ENCODE measurements around the gene ATF7. TPM values are rescaled to one million over a fixed set of nuclear protein-coding genes. Genes with fewer than 3 reads are reported as not detected.

ATF7 gene
- total and polyA plus RNA-seq, 9 of the 15 experiments (the other 6 are each of a cell fraction or from before 2014, with no cell fraction given): 10.6 to 30.4 (median 20.7) TPM

DNA sequence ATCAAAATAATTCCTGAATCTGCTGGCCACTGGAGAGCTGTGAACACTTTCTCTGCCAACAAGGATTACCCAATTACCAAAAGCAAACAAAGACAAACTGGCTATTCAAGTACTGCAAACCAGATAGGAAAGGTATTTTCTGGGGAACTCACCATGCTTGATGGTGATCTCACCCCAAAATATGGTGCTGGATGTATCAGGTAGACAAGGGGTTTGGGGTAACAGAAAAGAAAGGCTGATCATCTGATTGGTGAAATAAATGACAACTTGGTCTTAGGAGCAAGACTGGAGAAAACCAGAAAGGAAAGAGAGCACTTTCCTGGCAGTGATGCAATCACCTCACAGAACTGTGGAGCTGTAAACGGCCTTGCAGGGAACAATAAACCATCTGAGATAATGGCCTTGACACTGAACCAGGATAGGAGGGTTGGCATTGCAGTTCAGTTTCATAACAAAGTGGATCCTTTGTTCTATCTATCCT is 87.9 kb downstream of the ATF7 start (continued):
- TF ChIP-seq CTBP1 (IDR thresholded peaks at IDR 0.05; ENCODE audit: borderline replicate concordance): 0 out of 2 replicates have a peak, but pooled peaks have one; percentile 18
- no peak for TF ChIP-seq SMARCA5 (IDR thresholded peaks at IDR 0.05)
- peak; percentile 64; the same call in 1 of the 2 replicates for TF ChIP-seq ATF7 (IDR thresholded peaks at IDR 0.05)
- TF ChIP-seq, protein P1, sequence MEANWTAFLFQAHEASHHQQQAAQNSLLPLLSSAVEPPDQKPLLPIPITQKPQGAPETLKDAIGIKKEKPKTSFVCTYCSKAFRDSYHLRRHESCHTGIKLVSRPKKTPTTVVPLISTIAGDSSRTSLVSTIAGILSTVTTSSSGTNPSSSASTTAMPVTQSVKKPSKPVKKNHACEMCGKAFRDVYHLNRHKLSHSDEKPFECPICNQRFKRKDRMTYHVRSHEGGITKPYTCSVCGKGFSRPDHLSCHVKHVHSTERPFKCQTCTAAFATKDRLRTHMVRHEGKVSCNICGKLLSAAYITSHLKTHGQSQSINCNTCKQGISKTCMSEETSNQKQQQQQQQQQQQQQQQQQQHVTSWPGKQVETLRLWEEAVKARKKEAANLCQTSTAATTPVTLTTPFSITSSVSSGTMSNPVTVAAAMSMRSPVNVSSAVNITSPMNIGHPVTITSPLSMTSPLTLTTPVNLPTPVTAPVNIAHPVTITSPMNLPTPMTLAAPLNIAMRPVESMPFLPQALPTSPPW (CRISPR knock-in tag; IDR thresholded peaks at IDR 0.05): no peak
- TF ChIP-seq ZNF175 (CRISPR knock-in tag; IDR thresholded peaks at IDR 0.05; ENCODE audit: low read depth): peak; percentile 94
- no peak for TF ChIP-seq NR2C1 (IDR thresholded peaks at IDR 0.05)
- TF ChIP-seq NR2C1 (tag; IDR thresholded peaks at IDR 0.05): 0 out of 2 replicates have a peak, but pooled peaks have one; percentile 43
- TF ChIP-seq NR2F6 (CRISPR knock-in tag; IDR thresholded peaks at IDR 0.05): no peak
- TF ChIP-seq, protein P2, sequence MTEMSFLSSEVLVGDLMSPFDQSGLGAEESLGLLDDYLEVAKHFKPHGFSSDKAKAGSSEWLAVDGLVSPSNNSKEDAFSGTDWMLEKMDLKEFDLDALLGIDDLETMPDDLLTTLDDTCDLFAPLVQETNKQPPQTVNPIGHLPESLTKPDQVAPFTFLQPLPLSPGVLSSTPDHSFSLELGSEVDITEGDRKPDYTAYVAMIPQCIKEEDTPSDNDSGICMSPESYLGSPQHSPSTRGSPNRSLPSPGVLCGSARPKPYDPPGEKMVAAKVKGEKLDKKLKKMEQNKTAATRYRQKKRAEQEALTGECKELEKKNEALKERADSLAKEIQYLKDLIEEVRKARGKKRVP (CRISPR knock-in tag; IDR thresholded peaks at IDR 0.05): peak; percentile 79; the same call in 1 of the 2 replicates
- peak; percentile 68; the same call in 1 of the 2 replicates for TF ChIP-seq SMAD4 (CRISPR knock-in tag; conservative IDR thresholded peaks at IDR 0.05)
- TF ChIP-seq, protein P3, sequence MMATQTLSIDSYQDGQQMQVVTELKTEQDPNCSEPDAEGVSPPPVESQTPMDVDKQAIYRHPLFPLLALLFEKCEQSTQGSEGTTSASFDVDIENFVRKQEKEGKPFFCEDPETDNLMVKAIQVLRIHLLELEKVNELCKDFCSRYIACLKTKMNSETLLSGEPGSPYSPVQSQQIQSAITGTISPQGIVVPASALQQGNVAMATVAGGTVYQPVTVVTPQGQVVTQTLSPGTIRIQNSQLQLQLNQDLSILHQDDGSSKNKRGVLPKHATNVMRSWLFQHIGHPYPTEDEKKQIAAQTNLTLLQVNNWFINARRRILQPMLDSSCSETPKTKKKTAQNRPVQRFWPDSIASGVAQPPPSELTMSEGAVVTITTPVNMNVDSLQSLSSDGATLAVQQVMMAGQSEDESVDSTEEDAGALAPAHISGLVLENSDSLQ (IDR thresholded peaks at IDR 0.05): peak; percentile 50; the same call in 1 of the 2 replicates
- peak; percentile 89 for TF ChIP-seq ZNF589 (CRISPR knock-in tag; IDR thresholded peaks at IDR 0.05; ENCODE audit: low read depth)
- TF ChIP-seq HNRNPLL (IDR thresholded peaks at IDR 0.05; ENCODE audit: low read depth, low read length, poor library complexity, severe bottlenecking): no peak
- peak; percentile 82; the same call in 1 of the 2 replicates for TF ChIP-seq ZNF584 (CRISPR knock-in tag; IDR thresholded peaks at IDR 0.05; ENCODE audit: low read depth)
- TF ChIP-seq, protein P4, sequence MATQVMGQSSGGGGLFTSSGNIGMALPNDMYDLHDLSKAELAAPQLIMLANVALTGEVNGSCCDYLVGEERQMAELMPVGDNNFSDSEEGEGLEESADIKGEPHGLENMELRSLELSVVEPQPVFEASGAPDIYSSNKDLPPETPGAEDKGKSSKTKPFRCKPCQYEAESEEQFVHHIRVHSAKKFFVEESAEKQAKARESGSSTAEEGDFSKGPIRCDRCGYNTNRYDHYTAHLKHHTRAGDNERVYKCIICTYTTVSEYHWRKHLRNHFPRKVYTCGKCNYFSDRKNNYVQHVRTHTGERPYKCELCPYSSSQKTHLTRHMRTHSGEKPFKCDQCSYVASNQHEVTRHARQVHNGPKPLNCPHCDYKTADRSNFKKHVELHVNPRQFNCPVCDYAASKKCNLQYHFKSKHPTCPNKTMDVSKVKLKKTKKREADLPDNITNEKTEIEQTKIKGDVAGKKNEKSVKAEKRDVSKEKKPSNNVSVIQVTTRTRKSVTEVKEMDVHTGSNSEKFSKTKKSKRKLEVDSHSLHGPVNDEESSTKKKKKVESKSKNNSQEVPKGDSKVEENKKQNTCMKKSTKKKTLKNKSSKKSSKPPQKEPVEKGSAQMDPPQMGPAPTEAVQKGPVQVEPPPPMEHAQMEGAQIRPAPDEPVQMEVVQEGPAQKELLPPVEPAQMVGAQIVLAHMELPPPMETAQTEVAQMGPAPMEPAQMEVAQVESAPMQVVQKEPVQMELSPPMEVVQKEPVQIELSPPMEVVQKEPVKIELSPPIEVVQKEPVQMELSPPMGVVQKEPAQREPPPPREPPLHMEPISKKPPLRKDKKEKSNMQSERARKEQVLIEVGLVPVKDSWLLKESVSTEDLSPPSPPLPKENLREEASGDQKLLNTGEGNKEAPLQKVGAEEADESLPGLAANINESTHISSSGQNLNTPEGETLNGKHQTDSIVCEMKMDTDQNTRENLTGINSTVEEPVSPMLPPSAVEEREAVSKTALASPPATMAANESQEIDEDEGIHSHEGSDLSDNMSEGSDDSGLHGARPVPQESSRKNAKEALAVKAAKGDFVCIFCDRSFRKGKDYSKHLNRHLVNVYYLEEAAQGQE (IDR thresholded peaks at IDR 0.05; ENCODE audit: borderline replicate concordance): peak; percentile 61
- TF ChIP-seq, protein P4 (CRISPR knock-in tag; IDR thresholded peaks at IDR 0.05; ENCODE audit: low read depth): no peak

Data from K562 (cell line).